GM18517 (cell line): ENCODE data around the gene ASXL2.
"Not testable (repeated sequence)": the region's sequence is repeated elsewhere in the genome, so short reads cannot be mapped to it uniquely, and the experiment has no call there.

Source experiments
- ATAC-seq: cut with Tn5 transposase; IDR thresholded peaks from one replicate; pipeline ENCODE4 v1.9.1; 2021; ENCODE audit warnings: mild to moderate bottlenecking, moderate library complexity; ENCODE audit not compliant: unreplicated experiment

The ASXL2 gene

GRCh38 chr2:25894135-25894830 lies 16.0 kb upstream of the ASXL2 start:
- ATAC-seq: no peak

- ATAC-seq: no peak
Observed at GRCh38 chr2:25891672-25892071, 13.4 kb upstream of the ASXL2 start.

- no peak for ATAC-seq
Observed at GRCh38 chr2:25887624-25888242, 9.4 kb upstream of the ASXL2 start.

- no peak for ATAC-seq
Observed at GRCh38 chr2:25885933-25886332, 7.6 kb upstream of the ASXL2 start.

GRCh38 chr2:25881764-25882163 lies 3.5 kb upstream of the ASXL2 start:
- ATAC-seq: no peak

GRCh38 chr2:25879133-25879730 lies 945 bp upstream of the ASXL2 start:
- no peak for ATAC-seq

- ATAC-seq: peak; percentile 67
Observed at GRCh38 chr2:25877431-25878360, 591 bp downstream of the ASXL2 start.

GRCh38 chr2:25872134-25872533 lies 6.2 kb downstream of the ASXL2 start:
- no peak for ATAC-seq

GRCh38 chr2:25867396-25868003 lies 10.8 kb downstream of the ASXL2 start:
- no peak for ATAC-seq

- ATAC-seq: no peak
Observed at GRCh38 chr2:25856377-25856776, 21.9 kb downstream of the ASXL2 start.

GRCh38 chr2:25855065-25855464 lies 23.2 kb downstream of the ASXL2 start:
- no peak for ATAC-seq

- no peak for ATAC-seq
Observed at GRCh38 chr2:25854613-25855012, 23.7 kb downstream of the ASXL2 start.

GRCh38 chr2:25853038-25853638 lies 25.1 kb downstream of the ASXL2 start:
- no peak for ATAC-seq

GRCh38 chr2:25851740-25852503 lies 26.4 kb downstream of the ASXL2 start:
- ATAC-seq: peak; percentile 71

- not testable (repeated sequence) for ATAC-seq
Observed at GRCh38 chr2:25850400-25850799, 27.9 kb downstream of the ASXL2 start.

- not testable (repeated sequence) for ATAC-seq
Observed at GRCh38 chr2:25849350-25849749, 28.9 kb downstream of the ASXL2 start.

GRCh38 chr2:25845843-25846505 lies 32.3 kb downstream of the ASXL2 start:
- ATAC-seq: no peak

GRCh38 chr2:25844089-25844488 lies 34.2 kb downstream of the ASXL2 start:
- ATAC-seq: no peak

GRCh38 chr2:25842155-25842554 lies 36.1 kb downstream of the ASXL2 start:
- ATAC-seq: no peak
